HFFc6 (cell line): Measurements from ENCODE around the gene CYP11A1. TPM values are rescaled to one million over a fixed set of nuclear protein-coding genes. Genes with fewer than 3 reads are reported as not detected.

Experiments used
- DNase-seq: peaks from one replicate; pipeline ENCODE4 v3.0.0-alpha.2; 2018
- H3K27ac Mint-ChIP-seq: 2 replicates; pipeline ENCODE4 v1.8.0; 2020; ENCODE audit warnings: mild to moderate bottlenecking, mixed read lengths
- H3K27me3 Mint-ChIP-seq: 2 replicates; pipeline ENCODE4 v1.8.0; 2021; ENCODE audit warnings: mild to moderate bottlenecking, moderate library complexity, mixed read lengths; ENCODE audit not compliant: insufficient read depth
- H3K36me3 Mint-ChIP-seq: 2 replicates; pipeline ENCODE4 v1.8.0; 2021; ENCODE audit warnings: low read depth, mixed read lengths
- H3K4me1 Mint-ChIP-seq: 2 replicates; pipeline ENCODE4 v1.8.0; 2020; ENCODE audit warnings: low read depth, mixed read lengths
- H3K4me3 Mint-ChIP-seq: 2 replicates; pipeline ENCODE4 v1.8.0; 2020; ENCODE audit warnings: mild to moderate bottlenecking, moderate library complexity, mixed read lengths
- H3K9me3 Mint-ChIP-seq: 2 replicates; pipeline ENCODE4 v1.8.0; 2020; ENCODE audit warnings: mild to moderate bottlenecking, mixed read lengths
- CTCF ChIP-seq: fragments of 200-600 bp; sonication (generic); IDR thresholded peaks from 2 replicates; pipeline ENCODE4 v1.5.0; 2021; ENCODE audit warnings: antibody characterized with exemption, mild to moderate bottlenecking
- total RNA-seq, 6 experiments: library from RNA; stranded (reverse); fragmentation: NEBNext Ultra II Directional; extraction: Animal tissue kit (Norgen Biotek cat#: 25700); gene quantifications; 2 replicates in 1 of 6; 3 replicates in 5 of 6; pipeline ENCODE4 v1.2.3, GENCODE V29; 2021

The CYP11A1 gene
- total RNA-seq, 6 experiments from 2014 or later: 0.12 to 0.17 (median 0.14) TPM; not detected in 2

GRCh38 chr15:74413350-74414080 is 46.1 kb upstream of the CYP11A1 start:
- Mint-ChIP-seq H3K27me3 (peaks cover 8% of the 10 kb centered on the region), H3K36me3 (peaks cover 38% of the 10 kb centered on the region), H3K4me3 (no peak overlapping the region), H3K9me3 (no peaks in the 10 kb centered on the region), H3K4me1 (peaks cover 70% of the 10 kb centered on the region), H3K27ac (peak overlapping the region; percentile 80)
- no peak for DNase-seq
- no peak for TF ChIP-seq CTCF

- Mint-ChIP-seq H3K36me3 (peaks cover 34% of the 10 kb centered on the region), H3K4me1 (peaks cover 70% of the 10 kb centered on the region), H3K27me3 (peaks cover 9% of the 10 kb centered on the region), H3K27ac (peak overlapping the region; percentile 56), H3K4me3 (no peak overlapping the region), H3K9me3 (no peaks in the 10 kb centered on the region)
- no peak for TF ChIP-seq CTCF
- DNase-seq: no peak
These were observed 44.7 kb upstream of the CYP11A1 start for GRCh38 chr15:74412159-74412558.

GRCh38 chr15:74411686-74412085 is 44.2 kb upstream of the CYP11A1 start:
- Mint-ChIP-seq H3K36me3 (peaks cover 32% of the 10 kb centered on the region), H3K27me3 (peaks cover 7% of the 10 kb centered on the region), H3K4me3 (no peak overlapping the region), H3K4me1 (peaks cover 70% of the 10 kb centered on the region), H3K27ac (peak overlapping the region; percentile 56), H3K9me3 (no peaks in the 10 kb centered on the region)
- no peak for DNase-seq
- TF ChIP-seq CTCF: no peak

- DNase-seq: no peak
These were observed 43.1 kb upstream of the CYP11A1 start for GRCh38 chr15:74410502-74410901.

GRCh38 chr15:74409225-74409624 is 41.8 kb upstream of the CYP11A1 start:
- peaks cover 7% of the 10 kb centered on the region for H3K27me3 Mint-ChIP-seq
- no peak for DNase-seq
- H3K4me3 Mint-ChIP-seq: no peak overlapping the region
- H3K4me1 Mint-ChIP-seq: peaks cover 66% of the 10 kb centered on the region
- H3K36me3 Mint-ChIP-seq: peaks cover 36% of the 10 kb centered on the region
- H3K27ac Mint-ChIP-seq: peak overlapping the region; percentile 98
- no peaks in the 10 kb centered on the region for H3K9me3 Mint-ChIP-seq
- no peak for TF ChIP-seq CTCF

More at GRCh38 chr15:74410502-74410901, 43.1 kb upstream of the CYP11A1 start:
- Mint-ChIP-seq H3K36me3 (peaks cover 36% of the 10 kb centered on the region), H3K27ac (peak overlapping the region; percentile 52; the same call in 1 of the 2 replicates), H3K4me1 (peaks cover 72% of the 10 kb centered on the region), H3K4me3 (no peak overlapping the region), H3K9me3 (no peaks in the 10 kb centered on the region), H3K27me3 (peaks cover 7% of the 10 kb centered on the region)
- no peak for TF ChIP-seq CTCF
